Hepatocyte (in vitro differentiated cells): ENCODE data around the gene CEP85L. TPM values are rescaled to one million over a fixed set of nuclear protein-coding genes. Genes with fewer than 3 reads are reported as not detected.

ENCODE experiments used
- DNase-seq: peaks from one replicate; pipeline ENCODE4 v3.0.0-alpha.2; 2016; ENCODE audit warnings: low spot score
- H2AFZ ChIP-seq: fragments of 200-600 bp; sonication (generic); 2 replicates; pipeline ENCODE4 v1.6.0; 2016; ENCODE audit warnings: antibody characterized with exemption, mild to moderate bottlenecking
- H3K27ac ChIP-seq: fragments of 200-600 bp; sonication (generic); 2 replicates; pipeline ENCODE4 v1.5.1; 2016; ENCODE audit warnings: mild to moderate bottlenecking
- H3K27me3 ChIP-seq: fragments of 200-600 bp; sonication (generic); 2 replicates; pipeline ENCODE4 v1.6.1; 2016
- H3K36me3 ChIP-seq: fragments of 200-600 bp; sonication (generic); replicated peaks from 2 replicates; pipeline ENCODE4 v1.5.1; 2016; ENCODE audit warnings: low read depth; ENCODE audit not compliant: insufficient read depth
- H3K4me1 ChIP-seq: fragments of 200-600 bp; sonication (generic); 2 replicates; pipeline ENCODE4 v1.5.1; 2016; ENCODE audit warnings: mild to moderate bottlenecking, moderate library complexity; ENCODE audit not compliant: insufficient read depth
- H3K4me2 ChIP-seq: fragments of 200-600 bp; sonication (generic); 2 replicates; pipeline ENCODE4 v1.6.0; 2016
- H3K4me3 ChIP-seq: fragments of 200-600 bp; sonication (generic); 2 replicates; pipeline ENCODE4 v1.5.1; 2016; ENCODE audit warnings: mild to moderate bottlenecking
- H3K79me2 ChIP-seq: fragments of 200-600 bp; sonication (generic); 2 replicates; pipeline ENCODE4 v1.6.0; 2017; ENCODE audit warnings: mild to moderate bottlenecking
- H3K9me2 ChIP-seq: fragments of 200-600 bp; sonication (generic); replicated peaks from 2 replicates; pipeline ENCODE4 v1.6.0; 2017; ENCODE audit warnings: mild to moderate bottlenecking; ENCODE audit not compliant: insufficient read depth
- H3K9me3 ChIP-seq: fragments of 200-600 bp; sonication (generic); 2 replicates; pipeline ENCODE4 v1.5.1; 2016; ENCODE audit warnings: low read depth, mild to moderate bottlenecking
- H4K20me1 ChIP-seq: fragments of 200-600 bp; sonication (generic); 2 replicates; pipeline ENCODE4 v1.6.0; 2016; ENCODE audit warnings: mild to moderate bottlenecking; ENCODE audit not compliant: insufficient read depth, poor library complexity, severe bottlenecking
- EZH2 ChIP-seq: fragments of 200-600 bp; sonication (generic); IDR thresholded peaks from 2 replicates; pipeline ENCODE4 v1.6.1; 2016; ENCODE audit warnings: antibody characterized with exemption, mild to moderate bottlenecking, borderline replicate concordance
- EZH2phosphoT487 ChIP-seq: fragments of 200-600 bp; sonication (generic); IDR thresholded peaks from one replicate; pipeline ENCODE4 v1.6.1; 2018; ENCODE audit warnings: antibody characterized with exemption, mild to moderate bottlenecking, low read depth, moderate library complexity; ENCODE audit not compliant: unreplicated experiment, severe bottlenecking
- WGBS: methylation state at CpG from one replicate; pipeline ENCODE4 v1.1.6; 2016; ENCODE audit warnings: low lambda C conversion rate; ENCODE audit errors: missing lambda C conversion rate; 5-methylcytosine and 5-hydroxymethylcytosine counted together
- polyA plus RNA-seq: library from polyadenylated mRNA; unstranded; fragments of >200 nt; fragmentation: Nextera tagmentation; extraction: Ambion mirVana; gene quantifications from 2 replicates; pipeline ENCODE4 v1.2.1, GENCODE V29; 2016
- total RNA-seq: library from RNA; depleted of rRNA; stranded (reverse); fragments of >200 nt; gene quantifications from 2 replicates; pipeline ENCODE4 v1.2.3, GENCODE V29; 2014
- TF ChIP-seq, protein P1 (sequence below): fragments of 200-600 bp; sonication (generic); IDR thresholded peaks from 2 replicates; pipeline ENCODE4 v1.5.1; 2016; ENCODE audit warnings: antibody characterized with exemption, mild to moderate bottlenecking; ENCODE audit not compliant: poor library complexity

Gene CEP85L
- total and polyA plus RNA-seq, 2 experiments from 2014 or later = 17.8 to 38.5 TPM

DNA sequence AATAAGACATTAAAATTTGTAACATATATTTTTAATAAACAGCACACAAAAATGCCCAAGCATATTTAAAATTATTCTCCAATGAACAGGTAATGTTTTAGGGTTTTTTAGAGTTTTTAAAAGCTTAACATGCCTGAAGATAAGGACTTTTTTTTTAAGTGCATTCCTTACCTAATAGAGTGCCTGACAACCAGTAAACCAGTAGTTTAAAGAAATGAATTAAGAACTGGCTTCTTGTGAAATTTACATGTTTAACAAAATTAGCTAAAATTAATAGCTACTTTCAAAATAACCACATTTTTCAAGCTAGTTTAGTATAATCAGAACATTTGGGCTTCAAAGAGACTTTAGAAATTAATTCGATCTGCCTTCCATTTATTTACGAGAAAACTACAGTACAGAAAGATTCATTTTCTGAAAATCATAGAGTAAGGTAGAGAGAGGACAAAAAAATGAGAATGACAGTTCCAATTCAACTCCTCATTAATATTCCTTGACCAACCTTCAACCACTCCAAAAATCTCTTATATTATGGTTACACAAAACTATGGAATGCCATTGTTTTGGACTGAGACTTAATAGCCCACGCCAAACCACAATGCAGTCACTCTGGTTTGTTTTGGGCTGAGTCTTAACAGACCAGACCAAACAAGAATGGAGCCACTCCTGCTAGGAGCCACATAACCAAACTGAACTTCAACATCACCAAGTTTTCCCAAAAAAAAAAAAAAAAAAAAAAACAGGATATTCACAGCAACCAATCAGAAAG lies 109.0 kb downstream of the CEP85L start:
- Histone ChIP-seq H3K4me1 (no peaks in the 10 kb centered on the region), H3K4me2 (no peak overlapping the region), H3K27ac (no peak overlapping the region), H3K36me3 (no peaks in the 10 kb centered on the region), H2AFZ (no peak overlapping the region), H3K9me3 (no peaks in the 10 kb centered on the region), H3K4me3 (no peak overlapping the region), H3K79me2 (peaks cover 68% of the 10 kb centered on the region), H3K9me2 (no peaks in the 10 kb centered on the region), H4K20me1 (peaks cover 11% of the 10 kb centered on the region), H3K27me3 (no peaks in the 10 kb centered on the region)
- TF ChIP-seq, protein P1, sequence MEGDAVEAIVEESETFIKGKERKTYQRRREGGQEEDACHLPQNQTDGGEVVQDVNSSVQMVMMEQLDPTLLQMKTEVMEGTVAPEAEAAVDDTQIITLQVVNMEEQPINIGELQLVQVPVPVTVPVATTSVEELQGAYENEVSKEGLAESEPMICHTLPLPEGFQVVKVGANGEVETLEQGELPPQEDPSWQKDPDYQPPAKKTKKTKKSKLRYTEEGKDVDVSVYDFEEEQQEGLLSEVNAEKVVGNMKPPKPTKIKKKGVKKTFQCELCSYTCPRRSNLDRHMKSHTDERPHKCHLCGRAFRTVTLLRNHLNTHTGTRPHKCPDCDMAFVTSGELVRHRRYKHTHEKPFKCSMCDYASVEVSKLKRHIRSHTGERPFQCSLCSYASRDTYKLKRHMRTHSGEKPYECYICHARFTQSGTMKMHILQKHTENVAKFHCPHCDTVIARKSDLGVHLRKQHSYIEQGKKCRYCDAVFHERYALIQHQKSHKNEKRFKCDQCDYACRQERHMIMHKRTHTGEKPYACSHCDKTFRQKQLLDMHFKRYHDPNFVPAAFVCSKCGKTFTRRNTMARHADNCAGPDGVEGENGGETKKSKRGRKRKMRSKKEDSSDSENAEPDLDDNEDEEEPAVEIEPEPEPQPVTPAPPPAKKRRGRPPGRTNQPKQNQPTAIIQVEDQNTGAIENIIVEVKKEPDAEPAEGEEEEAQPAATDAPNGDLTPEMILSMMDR = no peak
- TF ChIP-seq EZH2 (no peak), EZH2phosphoT487 (no peak)
- WGBS = 92% methylated on average over 3 of the region's 3 CpGs
- DNase-seq = no peak

DNA sequence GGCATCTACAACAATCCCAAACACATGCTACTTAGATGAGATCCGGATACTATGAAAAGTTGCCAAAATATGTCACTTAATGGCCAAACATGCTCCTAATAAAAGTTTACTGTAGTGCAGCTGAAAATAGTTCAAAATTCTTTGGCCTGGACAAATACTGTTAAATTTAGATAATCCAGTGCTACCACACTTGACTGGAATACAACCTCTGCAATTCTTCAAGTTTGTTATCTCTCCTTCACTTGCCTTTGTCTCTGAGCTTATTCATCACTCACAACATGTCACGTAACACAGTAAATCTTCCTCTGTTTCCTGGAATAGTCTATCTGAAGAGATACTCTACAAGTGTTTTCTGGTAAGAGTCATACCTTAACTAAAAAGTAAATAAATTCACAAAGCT lies 113.8 kb downstream of the CEP85L start:
- H3K9me3 ChIP-seq = no peaks in the 10 kb centered on the region
- no peaks in the 10 kb centered on the region for H3K27me3 ChIP-seq
- no peak overlapping the region for H3K4me2 ChIP-seq
- H3K27ac ChIP-seq = no peak overlapping the region
- H3K9me2 ChIP-seq = no peaks in the 10 kb centered on the region
- H3K4me1 ChIP-seq = no peaks in the 10 kb centered on the region
- no peaks in the 10 kb centered on the region for H3K36me3 ChIP-seq
- 65% methylated on average over 2 of the region's 2 CpGs for WGBS
- no peak overlapping the region for H2AFZ ChIP-seq
- H4K20me1 ChIP-seq = peaks cover 7% of the 10 kb centered on the region
- peaks cover 76% of the 10 kb centered on the region for H3K79me2 ChIP-seq
- TF ChIP-seq EZH2phosphoT487 (no peak), EZH2 (no peak)
- TF ChIP-seq, protein P1 = no peak
- no peak for DNase-seq
- H3K4me3 ChIP-seq = no peak overlapping the region

DNA sequence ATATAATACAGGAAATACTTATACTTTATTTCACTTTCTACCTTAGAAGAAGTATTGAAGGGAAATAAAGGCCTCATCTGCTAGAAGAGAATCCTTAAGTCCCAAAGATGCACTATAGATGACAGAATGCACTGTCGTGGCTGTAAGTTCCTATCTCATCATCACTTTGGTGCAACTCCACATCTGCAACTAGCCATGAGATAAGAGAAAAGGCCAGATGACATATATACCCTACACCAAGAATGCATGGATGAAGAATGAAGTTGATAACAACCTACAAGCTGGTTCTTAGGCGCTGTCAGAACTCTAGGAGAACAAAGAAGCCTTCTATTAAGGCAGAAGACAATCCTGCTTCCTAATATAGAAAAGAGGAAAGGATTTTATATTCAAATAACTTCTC lies 114.9 kb downstream of the CEP85L start:
- H4K20me1 ChIP-seq = peaks cover 7% of the 10 kb centered on the region
- H3K9me3 ChIP-seq = no peaks in the 10 kb centered on the region
- no peak overlapping the region for H2AFZ ChIP-seq
- no peaks in the 10 kb centered on the region for H3K4me1 ChIP-seq
- TF ChIP-seq EZH2phosphoT487 = no peak
- TF ChIP-seq, protein P1 = no peak
- no peak for TF ChIP-seq EZH2
- no peaks in the 10 kb centered on the region for H3K9me2 ChIP-seq
- no peaks in the 10 kb centered on the region for H3K27me3 ChIP-seq
- 70% methylated on average over 2 of the region's 2 CpGs for WGBS
- no peak overlapping the region for H3K27ac ChIP-seq
- H3K36me3 ChIP-seq = no peaks in the 10 kb centered on the region
- no peak overlapping the region for H3K4me3 ChIP-seq
- H3K4me2 ChIP-seq = no peak overlapping the region
- DNase-seq = no peak
- H3K79me2 ChIP-seq = peaks cover 78% of the 10 kb centered on the region
